Sigmoid colon (tissue), 4 donors: ENCODE data around the gene LEMD1.

Experiments used
- EP300 ChIP-seq, 4 donors: sonication (generic); formaldehyde crosslinking; IDR thresholded peaks; one replicate each; pipeline ENCODE4 v1.6.1; 2017; ENCODE audit warnings: antibody characterized with exemption in 4 of 4
- POLR2A ChIP-seq, 2 donors: fragments of 450-650 bp; IDR thresholded peaks; one replicate each; pipeline ENCODE4 v1.6.1; 2016; ENCODE audit warnings: antibody characterized with exemption in 2 of 2, mild to moderate bottlenecking in 2 of 2, moderate library complexity in 2 of 2
- POLR2AphosphoS5 ChIP-seq, 4 donors: sonication (generic); formaldehyde crosslinking; IDR thresholded peaks; one replicate each; pipeline ENCODE4 v1.6.1; 2017; ENCODE audit warnings: antibody characterized with exemption in 4 of 4
- TF ChIP-seq, protein P1 (sequence below), 4 experiments: fragments of 450-650 bp in 3 of 4; fragments of 200-600 bp in 1 of 4; IDR thresholded peaks; one replicate each; pipeline ENCODE4 v1.5.1; 2016 to 2019; ENCODE audit warnings: antibody characterized with exemption in 4 of 4, mild to moderate bottlenecking in 3 of 4, moderate library complexity in 2 of 4

- TF ChIP-seq, protein P1, sequence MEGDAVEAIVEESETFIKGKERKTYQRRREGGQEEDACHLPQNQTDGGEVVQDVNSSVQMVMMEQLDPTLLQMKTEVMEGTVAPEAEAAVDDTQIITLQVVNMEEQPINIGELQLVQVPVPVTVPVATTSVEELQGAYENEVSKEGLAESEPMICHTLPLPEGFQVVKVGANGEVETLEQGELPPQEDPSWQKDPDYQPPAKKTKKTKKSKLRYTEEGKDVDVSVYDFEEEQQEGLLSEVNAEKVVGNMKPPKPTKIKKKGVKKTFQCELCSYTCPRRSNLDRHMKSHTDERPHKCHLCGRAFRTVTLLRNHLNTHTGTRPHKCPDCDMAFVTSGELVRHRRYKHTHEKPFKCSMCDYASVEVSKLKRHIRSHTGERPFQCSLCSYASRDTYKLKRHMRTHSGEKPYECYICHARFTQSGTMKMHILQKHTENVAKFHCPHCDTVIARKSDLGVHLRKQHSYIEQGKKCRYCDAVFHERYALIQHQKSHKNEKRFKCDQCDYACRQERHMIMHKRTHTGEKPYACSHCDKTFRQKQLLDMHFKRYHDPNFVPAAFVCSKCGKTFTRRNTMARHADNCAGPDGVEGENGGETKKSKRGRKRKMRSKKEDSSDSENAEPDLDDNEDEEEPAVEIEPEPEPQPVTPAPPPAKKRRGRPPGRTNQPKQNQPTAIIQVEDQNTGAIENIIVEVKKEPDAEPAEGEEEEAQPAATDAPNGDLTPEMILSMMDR (IDR thresholded peaks at IDR 0.05): no peak
- TF ChIP-seq EP300 (IDR thresholded peaks at IDR 0.05) (no peak), POLR2A (IDR thresholded peaks at IDR 0.05) (no peak), POLR2AphosphoS5 (IDR thresholded peaks at IDR 0.05) (no peak)
Observed at GRCh38 chr1:205350124-205350523, 71.7 kb downstream of the LEMD1 start.
